Stimulated activated CD8-positive, alpha-beta memory T cell treated with anti-CD3 and anti-CD28 coated beads, Interleukin-12 subunit alpha, Interleukin-12 subunit beta, amount 100 ng/mL, for 1 hour (primary cell): Measurements from ENCODE around the gene PDCL3.
A peak's percentile ranks its signal among the peaks of the same experiment; 100 is the strongest.

Experiments
- DNase-seq: peaks from one replicate; pipeline ENCODE4 v3.0.0-alpha.2; 2020; ENCODE audit warnings: low read depth

PDCL3 gene

GRCh38 chr2:100561191-100561590 is 1.6 kb upstream of the PDCL3 start:
- no peak for DNase-seq

GRCh38 chr2:100563407-100564247 is 834 bp downstream of the PDCL3 start:
- no peak for DNase-seq

GRCh38 chr2:100568989-100569388 is 6.2 kb downstream of the PDCL3 start:
- no peak for DNase-seq

GRCh38 chr2:100571668-100572067 is 8.9 kb downstream of the PDCL3 start:
- DNase-seq = no peak

GRCh38 chr2:100577777-100578176 is 15.0 kb downstream of the PDCL3 start:
- no peak for DNase-seq

GRCh38 chr2:100580367-100581276 is 17.8 kb downstream of the PDCL3 start:
- peak; percentile 29 for DNase-seq

GRCh38 chr2:100581277-100581612 is 18.5 kb downstream of the PDCL3 start:
- DNase-seq = no peak

- no peak for DNase-seq
These were observed 22.0 kb downstream of the PDCL3 start for GRCh38 chr2:100584816-100585215.

GRCh38 chr2:100588071-100588786 is 25.4 kb downstream of the PDCL3 start:
- no peak for DNase-seq

- DNase-seq = no peak
These were observed 26.7 kb downstream of the PDCL3 start for GRCh38 chr2:100589527-100589926.

GRCh38 chr2:100592226-100592625 is 29.4 kb downstream of the PDCL3 start:
- DNase-seq = no peak

GRCh38 chr2:100596465-100596864 is 33.7 kb downstream of the PDCL3 start:
- DNase-seq = no peak

- no peak for DNase-seq
These were observed 36.8 kb downstream of the PDCL3 start for GRCh38 chr2:100599566-100599965.

- DNase-seq = no peak
These were observed 38.9 kb downstream of the PDCL3 start for GRCh38 chr2:100601661-100602060.

- DNase-seq = no peak
These were observed 40.6 kb downstream of the PDCL3 start for GRCh38 chr2:100603414-100603813.

GRCh38 chr2:100603948-100604633 is 41.3 kb downstream of the PDCL3 start:
- DNase-seq = no peak

- no peak for DNase-seq
These were observed 43.5 kb downstream of the PDCL3 start for GRCh38 chr2:100606332-100606725.

GRCh38 chr2:100606726-100607343 is 44.0 kb downstream of the PDCL3 start:
- no peak for DNase-seq

- peak; percentile 69 for DNase-seq
These were observed 47.6 kb downstream of the PDCL3 start for GRCh38 chr2:100610381-100610831.

GRCh38 chr2:100611079-100612029 is 48.6 kb downstream of the PDCL3 start:
- DNase-seq = no peak
